Skeletal muscle satellite cell (primary cell): ENCODE results near the gene ZGPAT.

Experiments
- H3K27me3 ChIP-seq: 2 replicates; pipeline ENCODE4 v1.7.0; 2013; ENCODE audit warnings: low read length; ENCODE audit not compliant: control insufficient read depth, insufficient read depth
- H3K36me3 ChIP-seq: 2 replicates; pipeline ENCODE4 v1.7.0; 2013; ENCODE audit warnings: mild to moderate bottlenecking, control low read depth, low read length; ENCODE audit not compliant: insufficient read depth
- H3K4me1 ChIP-seq: 2 replicates; pipeline ENCODE4 v1.7.0; 2013; ENCODE audit warnings: low read length; ENCODE audit not compliant: control insufficient read depth, insufficient read depth
- H3K4me2 ChIP-seq: 2 replicates; pipeline ENCODE4 v1.7.0; 2013; ENCODE audit warnings: mild to moderate bottlenecking, low read length
- H3K4me3 ChIP-seq: 2 replicates; pipeline ENCODE4 v1.7.0; 2013; ENCODE audit warnings: low read length
- H3K9ac ChIP-seq: 2 replicates; pipeline ENCODE4 v1.7.0; 2013; ENCODE audit warnings: mild to moderate bottlenecking, low read depth, low read length, moderate library complexity
- H3K9me3 ChIP-seq: replicated peaks from 2 replicates; pipeline ENCODE4 v1.7.0; 2013; ENCODE audit warnings: mild to moderate bottlenecking, control low read depth, low read length

Gene ZGPAT

DNA sequence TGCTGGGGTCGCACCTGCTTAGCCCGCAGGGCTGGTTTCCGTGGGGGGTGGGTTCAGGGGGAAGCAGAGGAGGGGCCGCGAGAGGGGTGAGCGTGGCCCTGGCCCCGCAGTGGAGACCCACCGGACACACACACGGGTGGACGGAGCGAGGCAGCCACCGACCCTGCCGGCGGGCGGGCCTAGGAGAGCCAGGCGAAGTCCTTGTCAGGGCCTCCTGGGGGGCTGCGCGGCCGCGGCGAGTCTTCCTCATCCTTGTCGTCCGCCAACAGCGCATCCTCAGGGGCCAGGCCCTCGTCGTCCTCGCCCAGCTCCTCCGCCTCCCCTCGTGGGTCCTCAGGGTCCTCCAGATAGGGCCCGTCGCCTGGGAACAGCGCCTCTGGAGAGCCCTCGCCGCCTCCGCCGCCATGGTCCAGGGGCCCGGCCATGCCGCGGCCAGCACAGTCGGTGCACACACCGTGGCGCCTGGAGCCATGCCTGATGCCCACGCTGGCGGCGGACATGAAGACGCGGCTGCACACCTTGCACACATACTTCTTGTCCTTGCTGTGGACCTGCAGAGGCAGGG is 39.0 kb downstream of the ZGPAT start:
- no peak overlapping the region for H3K9ac ChIP-seq
- no peak overlapping the region for H3K4me2 ChIP-seq
- peaks cover 2% of the 10 kb centered on the region for H3K4me1 ChIP-seq
- no peak overlapping the region for H3K4me3 ChIP-seq
- no peaks in the 10 kb centered on the region for H3K9me3 ChIP-seq
- H3K36me3 ChIP-seq = peaks cover 12% of the 10 kb centered on the region
- no peaks in the 10 kb centered on the region for H3K27me3 ChIP-seq

DNA sequence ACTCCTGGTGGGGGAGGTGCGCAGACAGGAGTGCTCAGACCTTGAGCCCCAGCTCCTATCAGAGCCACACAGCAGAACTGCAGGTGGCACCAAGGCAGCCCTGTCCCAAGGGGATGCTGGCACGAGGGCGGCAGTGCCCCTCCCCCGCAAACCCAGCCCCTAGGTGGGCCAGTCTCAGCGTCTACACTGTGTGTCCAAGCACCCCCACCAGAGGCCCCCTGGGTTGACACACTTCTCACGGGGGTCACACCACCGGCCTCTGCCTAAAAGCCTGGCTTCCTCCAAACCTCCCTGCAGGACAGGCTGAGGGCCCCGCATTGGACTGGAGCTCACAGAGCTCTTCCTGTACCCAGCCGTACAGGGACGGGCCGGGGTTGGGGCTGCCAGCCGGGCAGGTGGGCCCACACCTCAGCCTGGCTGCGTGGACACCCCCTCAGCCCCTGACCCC is 39.8 kb downstream of the ZGPAT start:
- H3K4me2 ChIP-seq = no peak overlapping the region
- H3K9ac ChIP-seq = no peak overlapping the region
- peaks cover 9% of the 10 kb centered on the region for H3K36me3 ChIP-seq
- no peaks in the 10 kb centered on the region for H3K27me3 ChIP-seq
- H3K4me3 ChIP-seq = no peak overlapping the region
- no peaks in the 10 kb centered on the region for H3K9me3 ChIP-seq
- H3K4me1 ChIP-seq = no peaks in the 10 kb centered on the region

DNA sequence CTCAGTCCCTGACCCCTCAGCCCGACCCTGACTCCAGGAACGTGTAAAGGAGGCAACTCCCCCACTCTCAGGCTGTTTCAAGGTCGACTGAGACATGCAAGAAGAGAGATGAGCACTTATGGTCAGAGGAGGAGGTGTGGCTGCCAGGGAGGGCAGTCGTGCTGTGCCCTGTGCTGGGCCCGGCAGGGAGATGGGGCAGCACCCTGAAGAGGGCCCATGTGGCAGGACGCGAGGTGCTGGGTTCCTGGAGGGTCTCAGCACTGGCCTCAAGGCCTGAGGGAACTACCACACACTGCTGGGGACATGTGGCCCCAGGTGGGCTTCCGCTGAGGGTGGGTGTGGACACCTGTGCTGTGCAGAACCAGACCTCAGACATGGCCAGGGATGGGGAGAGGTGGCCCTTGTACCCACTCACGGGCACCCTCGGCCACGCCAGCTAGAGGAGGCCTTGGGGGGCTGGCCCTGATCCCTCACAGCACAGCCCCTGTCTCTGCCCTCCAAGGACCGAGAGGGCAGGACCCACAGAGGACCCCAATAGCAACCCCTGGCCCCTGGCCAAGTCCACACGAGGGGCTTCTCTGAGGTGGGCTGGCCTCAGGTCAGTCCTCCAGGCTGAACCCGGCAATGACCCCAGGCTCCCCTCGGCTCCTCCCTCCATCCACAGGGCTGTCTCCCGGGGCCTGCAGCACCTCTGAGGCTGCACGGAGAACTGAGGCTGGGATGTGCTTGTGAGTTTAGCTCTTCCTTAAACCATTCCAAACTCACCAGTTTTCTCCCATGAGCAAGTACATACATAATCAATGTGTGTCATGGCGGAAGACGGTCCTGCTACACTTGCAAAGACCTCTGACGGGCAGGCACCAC is 40.5 kb downstream of the ZGPAT start:
- no peak overlapping the region for H3K9ac ChIP-seq
- no peaks in the 10 kb centered on the region for H3K4me1 ChIP-seq
- no peak overlapping the region for H3K4me2 ChIP-seq
- H3K9me3 ChIP-seq = no peaks in the 10 kb centered on the region
- H3K36me3 ChIP-seq = peaks cover 8% of the 10 kb centered on the region
- H3K27me3 ChIP-seq = no peaks in the 10 kb centered on the region
- H3K4me3 ChIP-seq = no peak overlapping the region

DNA sequence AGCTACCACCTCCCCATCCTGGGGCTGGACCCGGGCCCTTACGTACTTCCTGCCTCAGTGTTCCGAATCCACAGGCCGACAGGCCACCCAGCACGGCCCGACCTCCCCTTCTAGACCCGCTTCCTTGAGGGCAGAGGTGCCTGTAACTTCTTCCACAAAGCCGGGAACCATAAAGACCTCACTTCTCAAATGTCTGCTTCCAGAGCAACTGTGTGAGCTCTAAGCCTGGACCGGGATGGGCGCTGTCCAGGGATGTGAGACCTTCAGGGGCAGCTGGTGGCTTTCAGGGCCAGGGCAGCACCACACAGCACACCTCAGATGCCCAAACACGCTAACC is 41.1 kb downstream of the ZGPAT start:
- no peak overlapping the region for H3K9ac ChIP-seq
- H3K4me2 ChIP-seq = no peak overlapping the region
- H3K9me3 ChIP-seq = no peaks in the 10 kb centered on the region
- peaks cover 3% of the 10 kb centered on the region for H3K36me3 ChIP-seq
- no peaks in the 10 kb centered on the region for H3K4me1 ChIP-seq
- H3K4me3 ChIP-seq = no peak overlapping the region
- no peaks in the 10 kb centered on the region for H3K27me3 ChIP-seq

DNA sequence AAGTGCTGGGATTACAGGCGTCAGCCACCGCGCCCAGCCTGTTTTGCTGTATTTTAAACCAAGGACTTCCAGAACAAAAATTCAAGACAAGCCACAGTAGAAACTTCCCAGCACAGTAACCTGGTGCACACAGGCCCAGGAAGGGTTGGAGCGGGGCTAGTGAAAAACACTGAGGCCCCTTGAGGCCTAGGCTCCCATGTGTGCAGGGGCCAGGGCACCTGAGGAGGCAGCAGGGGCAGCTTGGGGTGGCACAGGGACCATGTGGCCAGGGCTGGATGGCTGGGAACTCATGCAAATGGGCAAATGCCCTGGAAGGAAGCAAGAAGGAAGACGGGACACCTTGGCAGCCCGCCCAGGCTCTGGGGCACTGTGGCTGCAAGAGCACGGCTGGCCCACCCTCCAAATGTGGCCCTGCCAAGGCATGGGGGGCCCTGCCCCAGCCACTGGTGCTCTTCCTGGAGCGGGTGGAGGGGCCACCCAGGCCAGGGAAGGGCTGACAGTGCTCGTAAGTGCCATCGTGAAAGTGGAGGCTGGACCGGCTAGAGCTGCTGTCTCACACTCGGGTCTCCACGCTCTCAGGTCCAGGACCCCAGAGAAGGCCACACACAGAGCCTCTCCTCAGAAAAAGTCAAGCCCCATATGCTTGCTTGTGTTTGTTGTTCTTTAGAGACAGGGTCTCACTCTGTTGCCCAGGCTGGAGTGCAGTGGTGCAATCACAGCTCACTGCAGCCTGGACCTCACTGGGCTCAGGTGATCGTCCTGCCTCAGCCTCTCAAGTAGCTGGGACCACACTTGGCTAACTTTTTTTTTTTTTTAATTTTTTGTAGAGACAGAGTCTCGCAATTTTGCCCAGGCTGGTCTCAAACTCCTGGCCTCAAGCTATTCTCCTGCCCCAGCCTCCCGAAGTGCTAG is 42.0 kb downstream of the ZGPAT start:
- H3K27me3 ChIP-seq = no peaks in the 10 kb centered on the region
- no peak overlapping the region for H3K4me2 ChIP-seq
- no peaks in the 10 kb centered on the region for H3K4me1 ChIP-seq
- H3K9ac ChIP-seq = no peak overlapping the region
- no peak overlapping the region for H3K4me3 ChIP-seq
- no peaks in the 10 kb centered on the region for H3K36me3 ChIP-seq
- no peaks in the 10 kb centered on the region for H3K9me3 ChIP-seq

DNA sequence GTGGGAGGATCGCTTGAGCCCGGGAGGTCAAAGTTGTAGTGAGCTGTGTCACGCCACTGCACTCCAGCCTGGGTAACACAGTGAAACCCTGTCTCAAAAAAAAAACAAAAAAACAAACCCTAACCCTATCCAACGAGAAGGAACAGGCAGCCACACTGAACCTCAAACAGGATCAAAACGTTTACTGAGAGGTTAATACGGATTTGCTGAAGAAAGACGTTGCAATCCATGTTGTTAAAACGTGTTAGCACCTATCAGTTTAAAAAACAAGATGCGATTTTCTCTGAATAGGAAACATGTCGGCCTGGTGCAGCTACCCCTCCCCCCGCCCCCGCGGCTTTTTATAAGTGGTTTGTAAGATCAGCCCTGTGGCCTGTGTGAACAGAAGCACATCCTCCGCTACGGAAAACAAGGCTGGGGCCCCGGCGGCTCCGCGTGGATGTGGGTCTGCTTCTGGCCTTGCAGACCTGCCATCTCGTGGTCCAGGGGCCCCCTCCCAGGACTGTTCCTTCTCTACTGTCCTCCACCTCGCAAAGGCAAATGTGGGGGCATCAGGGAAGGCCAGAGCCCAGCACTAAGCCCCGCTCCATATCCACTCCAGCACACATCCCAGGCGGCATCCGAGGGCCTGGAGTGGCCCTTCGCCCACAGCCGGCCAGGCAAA is 43.1 kb downstream of the ZGPAT start:
- Histone ChIP-seq H3K4me2 (no peak overlapping the region), H3K36me3 (no peaks in the 10 kb centered on the region), H3K27me3 (no peaks in the 10 kb centered on the region), H3K4me1 (no peaks in the 10 kb centered on the region), H3K4me3 (no peak overlapping the region), H3K9ac (no peak overlapping the region), H3K9me3 (no peaks in the 10 kb centered on the region)

DNA sequence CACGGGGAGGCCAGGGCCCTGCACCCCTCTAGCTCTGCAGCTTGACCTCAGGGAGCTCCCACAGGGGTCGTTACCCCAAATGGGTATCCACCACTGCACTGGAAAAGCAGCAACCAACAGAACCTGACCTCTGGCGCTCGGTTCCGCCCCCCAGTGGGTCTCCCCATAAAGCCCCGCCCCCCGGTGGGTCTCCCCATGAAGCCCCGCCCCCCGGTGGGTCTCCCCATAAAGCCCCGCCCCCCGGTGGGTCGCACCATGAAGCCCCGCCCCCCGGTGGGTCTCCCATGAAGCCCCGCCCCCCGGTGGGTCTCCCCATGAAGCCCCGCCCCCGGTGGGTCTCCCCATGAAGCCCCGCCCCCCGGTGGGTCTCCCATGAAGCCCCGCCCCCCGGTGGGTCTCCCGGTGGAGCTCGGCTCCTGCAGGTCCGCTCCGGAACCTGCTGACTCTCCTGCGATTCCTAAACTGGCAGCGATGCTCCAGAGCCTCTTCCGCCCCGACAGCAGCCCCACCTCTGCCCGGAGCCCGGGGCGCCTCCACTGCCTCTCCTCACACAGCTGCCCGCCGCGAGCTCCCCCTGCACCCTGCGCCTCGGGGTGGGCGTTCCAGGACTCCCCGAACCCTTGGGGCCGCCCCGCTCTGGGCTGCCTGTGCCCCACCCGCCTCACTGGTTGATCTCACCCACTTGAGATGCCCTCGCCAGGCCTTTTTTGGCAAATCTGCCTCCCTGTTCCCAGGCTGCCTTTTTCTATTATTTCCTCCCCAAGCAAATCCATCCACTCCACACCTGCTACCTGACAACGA is 43.8 kb downstream of the ZGPAT start:
- H3K4me3 ChIP-seq = no peak overlapping the region
- no peaks in the 10 kb centered on the region for H3K9me3 ChIP-seq
- no peaks in the 10 kb centered on the region for H3K4me1 ChIP-seq
- H3K4me2 ChIP-seq = no peak overlapping the region
- H3K27me3 ChIP-seq = no peaks in the 10 kb centered on the region
- H3K9ac ChIP-seq = no peak overlapping the region
- no peaks in the 10 kb centered on the region for H3K36me3 ChIP-seq

DNA sequence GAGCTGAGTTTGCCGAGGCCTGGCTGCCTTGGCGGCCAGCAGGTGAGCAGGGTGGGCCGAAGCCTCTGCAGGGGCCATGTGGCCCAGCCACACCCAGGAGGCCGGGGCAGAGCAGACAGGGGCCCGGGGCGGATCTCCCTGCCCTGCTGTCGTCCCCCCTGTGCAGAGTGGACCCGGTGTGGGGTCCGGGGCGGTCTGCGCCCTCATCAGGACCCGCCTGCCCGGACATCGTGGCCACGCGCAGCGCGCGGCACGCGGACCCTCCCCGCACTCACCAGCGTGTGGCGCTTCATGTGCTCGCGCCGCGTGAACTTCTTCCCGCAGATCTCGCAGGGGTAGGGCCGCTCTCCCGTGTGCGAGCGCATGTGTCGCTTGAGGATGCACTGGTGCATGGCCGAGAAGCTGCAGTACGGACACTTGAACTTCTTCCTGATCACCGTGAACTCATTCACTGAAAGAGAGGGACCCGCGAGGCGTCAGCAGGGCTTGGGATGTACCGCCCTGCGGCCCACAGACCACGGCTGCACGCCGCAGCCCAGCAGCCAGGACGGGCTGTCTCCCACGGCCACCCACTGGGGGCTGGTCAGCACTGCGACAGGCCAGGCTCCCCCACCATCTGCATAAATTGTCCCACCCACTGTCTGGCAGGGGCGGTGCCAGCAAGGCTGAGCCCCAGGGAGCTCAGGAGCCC is 44.7 kb downstream of the ZGPAT start:
- no peaks in the 10 kb centered on the region for H3K27me3 ChIP-seq
- no peak overlapping the region for H3K4me3 ChIP-seq
- no peak overlapping the region for H3K4me2 ChIP-seq

DNA sequence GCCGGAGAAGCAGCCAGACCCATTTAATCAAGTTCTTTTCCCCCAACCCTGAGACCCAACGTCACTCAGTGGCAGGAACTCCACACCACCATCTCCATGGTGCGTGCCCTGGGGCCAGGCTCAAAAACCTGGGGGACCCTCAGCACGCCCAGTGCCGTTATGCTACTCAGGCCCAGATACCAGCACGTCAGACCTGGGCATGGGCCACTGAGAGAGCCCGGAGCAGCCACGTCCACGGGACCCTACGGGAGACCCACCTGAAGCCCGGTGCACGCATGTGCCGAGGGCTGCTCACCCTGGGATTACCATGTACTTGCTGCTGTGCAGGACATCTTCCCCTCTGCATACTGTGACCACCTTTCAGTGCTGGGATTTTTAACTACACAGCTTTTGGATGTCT is 45.5 kb downstream of the ZGPAT start:
- Histone ChIP-seq H3K27me3 (no peaks in the 10 kb centered on the region), H3K36me3 (no peaks in the 10 kb centered on the region), H3K9ac (no peak overlapping the region), H3K9me3 (no peaks in the 10 kb centered on the region), H3K4me1 (no peaks in the 10 kb centered on the region), H3K4me3 (no peak overlapping the region), H3K4me2 (no peak overlapping the region)

More for the DNA sequence above, 44.7 kb downstream of the ZGPAT start:
- Histone ChIP-seq H3K9ac (no peak overlapping the region), H3K4me1 (no peaks in the 10 kb centered on the region), H3K9me3 (no peaks in the 10 kb centered on the region), H3K36me3 (no peaks in the 10 kb centered on the region)

DNA sequence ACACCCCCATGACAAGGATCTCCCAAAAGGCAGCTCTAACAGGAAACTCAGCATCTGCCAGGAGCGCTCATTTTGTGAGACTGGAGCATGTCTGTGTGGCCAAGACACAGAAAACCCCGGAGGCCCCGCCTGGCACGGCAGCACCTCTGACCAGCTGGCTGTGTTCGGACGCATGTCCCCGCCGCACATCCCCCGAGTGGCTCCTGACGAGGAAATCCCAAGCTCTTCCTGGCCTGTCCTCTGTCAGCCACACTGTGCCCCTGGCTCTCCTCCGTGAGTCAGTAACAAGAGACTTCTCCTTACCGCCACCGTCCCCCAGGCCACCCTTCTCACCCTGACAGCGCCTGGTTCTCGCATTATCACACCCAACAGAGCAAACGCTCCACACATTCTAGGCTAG is 46.2 kb downstream of the ZGPAT start:
- Histone ChIP-seq H3K4me1 (no peaks in the 10 kb centered on the region), H3K9me3 (no peaks in the 10 kb centered on the region), H3K4me2 (no peak overlapping the region), H3K9ac (no peak overlapping the region), H3K27me3 (no peaks in the 10 kb centered on the region), H3K4me3 (no peak overlapping the region), H3K36me3 (no peaks in the 10 kb centered on the region)
